HG03469 (cell line): ENCODE measurements around the gene SERPINA6.
"Not testable (repeated sequence)": the region's sequence is repeated elsewhere in the genome, so short reads cannot be mapped to it uniquely, and the experiment has no call there.

Source experiments
- ATAC-seq: cut with Tn5 transposase; IDR thresholded peaks from one replicate; pipeline ENCODE4 v1.9.1; 2021; ENCODE audit warnings: mild to moderate bottlenecking, moderate library complexity, moderate number of reproducible peaks; ENCODE audit not compliant: unreplicated experiment

The SERPINA6 gene

GRCh38 chr14:94295360-94296180, 27.6 kb downstream of the SERPINA6 start:
- ATAC-seq = no peak

DNA sequence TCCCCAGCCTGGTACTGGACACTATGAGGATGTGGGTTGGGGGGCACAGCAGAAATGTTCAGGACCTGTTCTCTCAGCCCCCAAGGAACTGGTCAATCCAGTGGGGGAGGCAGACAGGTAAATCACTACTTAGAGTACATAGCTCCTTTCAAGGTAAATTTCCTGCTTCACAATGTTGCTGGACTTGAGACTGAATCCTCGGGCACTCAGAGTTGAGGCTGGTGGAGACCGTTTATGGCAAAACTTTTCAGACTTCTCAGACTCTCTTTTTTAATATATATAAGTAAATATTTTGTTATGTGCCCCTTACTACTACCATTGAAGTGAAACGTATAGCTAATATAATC, 29.6 kb downstream of the SERPINA6 start:
- no peak for ATAC-seq

GRCh38 chr14:94292872-94293577, 30.1 kb downstream of the SERPINA6 start, which contains the start of gene SERPINA10:
Gene SERPINA10, minus strand, starts transcription at chr14:94293268. Its CDS starts 2,675 bp downstream, at chr14:94290593.
- ATAC-seq = no peak

GRCh38 chr14:94292526-94292871, 30.6 kb downstream of the SERPINA6 start:
- no peak for ATAC-seq

- ATAC-seq = no peak
Measured at GRCh38 chr14:94291906-94292525, 31.1 kb downstream of the SERPINA6 start.

DNA sequence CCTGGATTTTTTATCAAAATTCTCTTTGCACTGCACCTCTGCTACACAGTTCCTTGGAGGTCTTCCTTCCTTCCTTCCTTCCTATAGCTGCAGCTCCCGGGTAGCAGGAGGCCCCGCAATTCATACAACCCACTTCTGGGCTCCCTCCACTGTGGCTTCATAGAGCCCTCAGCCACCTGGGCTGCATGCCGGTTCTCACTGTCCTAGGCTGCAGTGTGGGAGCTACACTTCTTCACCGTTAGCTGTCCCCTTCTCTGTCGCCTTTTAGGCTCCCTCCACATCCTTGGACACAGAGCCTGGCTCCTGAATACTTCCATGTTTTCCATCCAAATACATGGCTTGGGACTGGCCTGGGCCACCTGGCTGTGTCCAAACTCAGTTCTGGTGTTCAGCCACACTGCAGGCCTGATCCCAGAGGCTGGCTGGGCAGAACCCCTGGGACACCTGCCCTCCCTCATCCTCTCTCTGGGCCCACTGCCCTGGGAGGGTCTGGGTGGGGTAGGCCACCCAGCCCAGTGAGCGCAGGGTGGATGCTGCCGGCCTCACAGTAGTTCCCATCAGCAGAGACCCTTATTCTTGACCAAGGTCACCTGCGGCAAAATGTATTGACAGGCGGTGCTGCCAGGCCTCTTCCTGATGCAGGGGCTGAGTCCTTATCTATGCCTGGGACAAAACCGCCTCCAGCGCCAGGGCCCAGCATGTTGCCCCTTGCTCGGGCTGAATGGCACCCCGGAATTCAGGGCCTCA, 31.8 kb downstream of the SERPINA6 start:
- no peak for ATAC-seq

- no peak for ATAC-seq
Measured at GRCh38 chr14:94290197-94290596, 32.9 kb downstream of the SERPINA6 start.

- ATAC-seq = no peak
Measured at GRCh38 chr14:94288610-94289465, 34.3 kb downstream of the SERPINA6 start.

GRCh38 chr14:94285158-94285557, 38.0 kb downstream of the SERPINA6 start:
- ATAC-seq = no peak

GRCh38 chr14:94284221-94284620, 38.9 kb downstream of the SERPINA6 start:
- ATAC-seq = no peak

DNA sequence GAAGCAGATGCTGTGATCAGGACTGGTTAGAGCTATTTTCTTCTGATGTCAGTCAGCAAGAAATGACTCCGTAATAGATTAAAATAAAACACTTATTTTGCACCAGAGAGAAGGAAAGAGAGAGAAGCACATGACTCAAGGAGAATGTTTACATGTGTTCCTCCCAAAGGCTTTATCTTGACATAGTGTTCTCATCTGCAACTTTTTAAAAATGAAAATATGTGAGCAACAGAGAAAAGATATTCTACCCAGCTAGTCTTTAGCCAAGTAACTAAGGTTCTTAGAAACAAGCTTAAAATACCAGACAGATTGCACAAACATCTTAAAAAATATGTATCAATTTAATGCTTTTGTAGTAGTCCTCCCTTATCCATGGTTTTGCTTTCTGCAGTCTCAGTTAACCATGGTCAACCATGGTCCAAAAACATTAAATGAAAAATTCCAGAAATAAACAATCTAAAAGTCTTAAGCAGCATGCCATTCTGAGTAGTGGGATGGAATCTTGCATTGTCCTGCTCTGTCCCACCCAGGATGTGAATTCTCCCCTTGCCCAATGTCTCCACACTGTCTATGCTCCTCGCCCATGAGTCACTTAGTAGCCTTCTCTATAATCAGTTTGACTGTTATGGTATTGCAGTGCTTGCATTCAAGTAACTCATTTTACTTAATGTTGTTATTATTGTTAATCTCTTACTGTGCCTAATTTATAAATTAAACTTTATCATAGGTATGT, 40.0 kb downstream of the SERPINA6 start:
- ATAC-seq = no peak

- ATAC-seq = no peak
Measured at GRCh38 chr14:94278731-94279130, 44.4 kb downstream of the SERPINA6 start.

DNA sequence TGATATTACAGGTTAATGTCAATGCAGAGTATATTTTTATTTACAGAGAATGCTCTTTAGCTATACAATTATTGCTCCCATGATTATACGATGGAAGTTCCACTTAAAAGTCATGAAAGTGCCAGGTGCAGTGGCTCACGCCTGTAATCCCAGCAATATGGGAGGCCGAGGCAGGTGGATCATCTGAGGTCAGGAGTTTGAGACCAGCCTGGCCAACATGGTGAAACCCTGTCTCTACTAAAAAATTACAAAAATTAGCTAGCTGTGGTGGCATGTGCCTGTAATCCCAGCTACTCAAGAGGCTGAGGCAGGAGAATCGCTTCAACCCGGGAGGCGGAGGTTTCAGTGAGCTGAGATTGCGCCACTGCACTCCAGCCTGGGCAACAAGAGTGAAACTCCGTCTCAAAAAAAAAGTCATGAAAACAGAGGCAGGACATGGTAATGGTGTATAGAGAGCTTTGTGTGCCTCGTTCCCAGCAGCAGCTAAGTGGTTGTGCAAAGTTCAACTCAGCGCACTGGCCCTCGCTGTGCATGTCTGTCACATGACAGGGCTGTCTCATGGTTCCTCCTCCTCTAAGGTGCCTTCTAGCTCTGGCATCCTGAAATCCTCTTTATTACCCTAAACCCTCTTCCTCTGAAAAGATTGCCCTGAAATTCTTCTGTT, 46.1 kb downstream of the SERPINA6 start:
- not testable (repeated sequence) for ATAC-seq

- no peak for ATAC-seq
Measured at GRCh38 chr14:94269156-94269555, 54.0 kb downstream of the SERPINA6 start.

GRCh38 chr14:94268582-94268981, 54.6 kb downstream of the SERPINA6 start:
- not testable (repeated sequence) for ATAC-seq

DNA sequence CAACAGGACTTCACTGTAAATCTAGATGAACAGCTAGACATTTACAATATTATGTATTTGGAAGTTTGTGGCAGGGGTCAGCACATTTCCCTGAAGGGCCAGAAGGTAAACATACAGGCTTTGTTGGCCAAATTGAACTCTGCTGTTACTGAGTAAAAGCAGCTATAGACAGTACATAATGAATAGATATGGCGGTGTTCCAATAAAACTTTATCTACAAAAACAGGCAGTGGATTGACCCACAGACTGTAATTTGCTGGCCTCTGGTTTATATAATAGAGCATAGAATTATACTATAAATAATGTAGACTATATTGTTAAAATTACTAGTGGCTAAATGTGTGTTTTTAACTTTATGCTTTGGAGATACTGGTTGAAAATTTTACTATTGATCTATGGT, 55.8 kb downstream of the SERPINA6 start:
- no peak for ATAC-seq

DNA sequence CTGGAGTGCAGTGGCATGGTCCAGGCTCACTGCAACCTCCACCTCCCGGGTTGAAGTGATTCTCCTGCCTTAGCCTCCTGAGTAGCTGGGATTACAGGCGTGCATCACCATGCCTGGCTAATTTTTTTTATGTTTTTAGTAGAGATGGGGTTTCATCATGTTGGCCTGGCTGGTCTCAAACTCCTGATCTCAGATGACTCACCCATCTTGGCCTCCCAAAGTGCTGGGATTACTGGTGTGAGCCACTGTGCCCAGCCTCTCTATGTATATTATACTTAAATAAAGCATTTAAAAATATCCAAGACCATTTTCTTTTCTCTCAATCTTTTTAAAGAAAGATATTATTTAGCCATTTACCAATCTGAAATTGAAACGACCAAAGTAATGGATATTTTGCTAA, 58.9 kb downstream of the SERPINA6 start:
- not testable (repeated sequence) for ATAC-seq
